HepG2 (cell line): ENCODE data around the gene FSIP1. TPM values are rescaled to one million over a fixed set of nuclear protein-coding genes. Genes with fewer than 3 reads are reported as not detected.

Experiments
- ARID2 ChIP-seq: sonication (generic); formaldehyde crosslinking; IDR thresholded peaks from 2 replicates; pipeline ENCODE4 v1.8.1; 2022; ENCODE audit warnings: mild to moderate bottlenecking, missing genetic modification reagents, borderline replicate concordance
- FOXA3 ChIP-seq: IDR thresholded peaks from 2 replicates; pipeline ENCODE4 v1.6.1; 2016; ENCODE audit warnings: missing genetic modification reagents, missing compliant biosample characterization
- HNRNPK ChIP-seq: fragments of 200-400 bp; formaldehyde crosslinking; IDR thresholded peaks from 2 replicates; pipeline ENCODE4 v1.6.1; 2018; ENCODE audit warnings: low read length, low read depth, moderate library complexity, mild to moderate bottlenecking; ENCODE audit not compliant: poor library complexity, severe bottlenecking
- JUNB ChIP-seq: sonication (generic); formaldehyde crosslinking; IDR thresholded peaks from 2 replicates; pipeline ENCODE4 v1.8.0; 2022; ENCODE audit warnings: missing genetic modification reagents, mild to moderate bottlenecking, borderline replicate concordance
- KAT2B ChIP-seq: fragments of 150-350 bp; IDR thresholded peaks from 2 replicates; pipeline ENCODE4 v1.6.1; 2014; ENCODE audit warnings: low read depth, low read length, borderline replicate concordance
- MAX ChIP-seq: IDR thresholded peaks from 2 replicates; pipeline ENCODE4 v1.6.1; 2012; ENCODE audit warnings: inconsistent platforms
- PRPF4 ChIP-seq: fragments of 200-400 bp; formaldehyde crosslinking; IDR thresholded peaks from 2 replicates; pipeline ENCODE4 v1.6.1; 2016; ENCODE audit warnings: low read length, low read depth; ENCODE audit not compliant: poor library complexity, severe bottlenecking
- SP4 ChIP-seq: sonication (generic); formaldehyde crosslinking; IDR thresholded peaks from 2 replicates; pipeline ENCODE4 v1.8.1; 2023; ENCODE audit warnings: mild to moderate bottlenecking, missing genetic modification reagents
- ZBTB10 ChIP-seq: sonication (generic); formaldehyde crosslinking; IDR thresholded peaks from 2 replicates; pipeline ENCODE4 v1.4.0; 2020; ENCODE audit warnings: missing genetic modification reagents, borderline replicate concordance
- ZHX2 ChIP-seq, 2 experiments: sonication (generic) in 1 of 2; formaldehyde crosslinking in 1 of 2; IDR thresholded peaks; 2 replicates each; pipeline versions ENCODE4 v1.6.1 to v1.9.0; 2014 to 2022; ENCODE audit warnings: antibody characterized with exemption in 1 of 2, borderline replicate concordance in 1 of 2, inconsistent platforms in 1 of 2, low read depth in 1 of 2, missing genetic modification reagents in 1 of 2
- ZNF280B ChIP-seq: sonication (generic); formaldehyde crosslinking; IDR thresholded peaks from 2 replicates; pipeline ENCODE4 v1.5.0; 2020; ENCODE audit warnings: missing genetic modification reagents, mild to moderate bottlenecking, borderline replicate concordance
- ZNF512B ChIP-seq: sonication (generic); formaldehyde crosslinking; IDR thresholded peaks from 2 replicates; pipeline ENCODE4 v1.5.1; 2020; ENCODE audit warnings: missing genetic modification reagents, mild to moderate bottlenecking, borderline replicate concordance
- ZNF549 ChIP-seq: sonication (generic); formaldehyde crosslinking; IDR thresholded peaks from 2 replicates; pipeline ENCODE4 v1.5.0; 2020; ENCODE audit warnings: missing genetic modification reagents
- ZNF703 ChIP-seq: sonication (generic); formaldehyde crosslinking; IDR thresholded peaks from 2 replicates; pipeline ENCODE4 v1.5.1; 2020; ENCODE audit warnings: missing genetic modification reagents, mild to moderate bottlenecking, moderate library complexity, borderline replicate concordance
- polyA plus RNA-seq, 8 experiments: library from polyadenylated mRNA; depleted of rRNA in 3 of 8; stranded (reverse) in 7 of 8; unstranded in 1 of 8; fragments of >200 nt; fragmentation: Illumina TruSeq in 4 of 8; extraction: Trizol in 4 of 8; gene quantifications; 2 replicates each; pipeline versions ENCODE4 v1.2.1 to v1.2.3, GENCODE V29; 2011 to 2016; ENCODE audit warnings: low read depth in 4 of 8, missing spikeins in 1 of 8, mixed read lengths in 1 of 8; ENCODE audit not compliant: insufficient read depth in 1 of 8
- total RNA-seq, 5 experiments: library from RNA; depleted of rRNA; stranded (reverse); fragments of >200 nt; fragmentation: Illumina TruSeq; extraction: Trizol; gene quantifications; 2 replicates each; pipeline ENCODE4 v1.2.3, GENCODE V29; 2016; ENCODE audit warnings: low read depth in 1 of 5

Gene FSIP1
- total and polyA plus RNA-seq, 2 of the 13 experiments (the other 11 are each of a cell fraction or from before 2014, with no cell fraction given): 0.18 TPM; not detected in 1

- no peak for TF ChIP-seq ZHX2 (IDR thresholded peaks at IDR 0.05; ENCODE audit: low read depth)
- no peak for TF ChIP-seq ZHX2 (CRISPR knock-in tag; IDR thresholded peaks at IDR 0.05; ENCODE audit: borderline replicate concordance)
- no peak for TF ChIP-seq KAT2B
- 0 out of 2 replicates have a peak, but pooled peaks have one; percentile 55 for TF ChIP-seq ZBTB10 (CRISPR knock-in tag)
- no peak for TF ChIP-seq ARID2 (CRISPR knock-in tag)
- no peak for TF ChIP-seq PRPF4
- TF ChIP-seq ZNF549 (CRISPR knock-in tag): no peak
- TF ChIP-seq ZNF280B (CRISPR knock-in tag): no peak
- TF ChIP-seq HNRNPK: no peak
- TF ChIP-seq ZNF512B (CRISPR knock-in tag): no peak
- TF ChIP-seq ZNF703: no peak
- no peak for TF ChIP-seq SP4
- no peak for TF ChIP-seq MAX
- peak; percentile 23; the same call in 1 of the 2 replicates for TF ChIP-seq JUNB (CRISPR knock-in tag)
- peak; percentile 21; the same call in 1 of the 2 replicates for TF ChIP-seq FOXA3 (CRISPR knock-in tag)
Observed at GRCh38 chr15:39579487-39580116, 203.0 kb downstream of the FSIP1 start (continued).
